Spleen (tissue), 11 donors: ENCODE data around the gene ATP6V0A4. TPM values are rescaled to one million over a fixed set of nuclear protein-coding genes. Genes with fewer than 3 reads are reported as not detected.

Experiments used
- DNase-seq: peaks from one replicate; pipeline ENCODE4 v3.0.0-alpha.2; 2020
- H3K27ac ChIP-seq, 8 donors: fragments of 200-600 bp; sonication (generic) in 7 of 8; 1 replicate in 4 of 8; 2 replicates in 4 of 8; pipeline versions ENCODE4 v1.5.0 to v1.8.0; 2016 to 2021; ENCODE audit warnings: inconsistent platforms in 4 of 8, mild to moderate bottlenecking in 4 of 8, moderate library complexity in 1 of 8
- H3K27me3 ChIP-seq, 7 donors: fragments of 200-600 bp; sonication (generic) in 6 of 7; replicated peaks in 1 of 7; 1 replicate in 4 of 7; 2 replicates in 3 of 7; pipeline versions ENCODE4 v1.5.0 to v1.8.0; 2016 to 2021; ENCODE audit warnings: inconsistent platforms in 3 of 7, mild to moderate bottlenecking in 1 of 7
- H3K36me3 ChIP-seq, 6 donors: fragments of 200-600 bp; sonication (generic) in 5 of 6; 1 replicate in 4 of 6; 2 replicates in 2 of 6; pipeline versions ENCODE4 v1.5.0 to v1.8.0; 2016 to 2021; ENCODE audit warnings: inconsistent platforms in 2 of 6
- H3K4me1 ChIP-seq, 6 donors: fragments of 200-600 bp; sonication (generic) in 5 of 6; 1 replicate in 3 of 6; 2 replicates in 3 of 6; pipeline versions ENCODE4 v1.5.0 to v1.8.0; 2016 to 2021; ENCODE audit warnings: inconsistent platforms in 3 of 6
- H3K4me3 ChIP-seq, 8 donors: fragments of 200-600 bp; sonication (generic) in 7 of 8; 1 replicate in 4 of 8; 2 replicates in 4 of 8; pipeline versions ENCODE4 v1.5.0 to v1.8.0; 2016 to 2021; ENCODE audit warnings: inconsistent platforms in 4 of 8, mild to moderate bottlenecking in 4 of 8, moderate library complexity in 2 of 8
- H3K9me3 ChIP-seq, 8 donors: fragments of 200-600 bp; sonication (generic) in 7 of 8; 1 replicate in 4 of 8; 2 replicates in 4 of 8; pipeline versions ENCODE4 v1.5.0 to v1.8.0; 2016 to 2021; ENCODE audit warnings: inconsistent platforms in 4 of 8
- CTCF ChIP-seq, 11 experiments: fragments of 200-600 bp in 7 of 11; fragments of 450-650 bp in 4 of 11; sonication (generic) in 4 of 11; IDR thresholded peaks in 8 of 11; conservative IDR thresholded peaks in 3 of 11; 1 replicate in 7 of 11; 2 replicates in 4 of 11; pipeline versions ENCODE4 v1.4.0 to v1.8.0; 2016 to 2021; ENCODE audit warnings: antibody characterized with exemption in 11 of 11, inconsistent platforms in 4 of 11, mild to moderate bottlenecking in 1 of 11
- POLR2A ChIP-seq, 3 donors: fragments of 450-650 bp; IDR thresholded peaks; one replicate each; pipeline ENCODE4 v1.5.1; 2017; ENCODE audit warnings: antibody characterized with exemption in 3 of 3, mild to moderate bottlenecking in 1 of 3
- POLR2AphosphoS5 ChIP-seq, 3 donors: sonication (generic); formaldehyde crosslinking; IDR thresholded peaks; one replicate each; pipeline ENCODE4 v1.5.1; 2017; ENCODE audit warnings: antibody characterized with exemption in 3 of 3
- WGBS, 5 donors: extraction: QIAGEN DNeasy Blood & Tissue Kit in 3 of 5; methylation state at CpG; one replicate each; pipeline versions ENCODE4 v1.1.5 to v1.1.7; 2013 to 2018; 5-methylcytosine and 5-hydroxymethylcytosine counted together
- intact Hi-C: fragments of 100-400 bp; cut with DNase I; formaldehyde crosslinking; loops from one replicate; pipeline ENCODE4 v1.15.0; 2023; ENCODE audit warnings: low total_unique reads
- polyA plus RNA-seq, 3 donors: library from polyadenylated mRNA; stranded (reverse); fragments of 200-250 nt; gene quantifications; one replicate each; pipeline ENCODE4 v1.2.1, GENCODE V29; 2013
- total RNA-seq, 7 donors: library from RNA; depleted of rRNA in 3 of 7; stranded (reverse); fragments of >200 nt in 3 of 7; fragmentation: NEBNext Ultra II Directional in 4 of 7; extraction: Animal tissue kit (Norgen Biotek cat#: 25700) in 4 of 7; gene quantifications; one replicate each; pipeline versions ENCODE4 v1.1.0 to v1.2.1, GENCODE V29; 2016 to 2021
- donor health status: healthy with polysubstance abuse.
- donor health status: DM: no; HTN: no; CAD: no; lungs with moderate emphysema.
- donor health status: DM: no; HTN: no; CAD: no.
- donor health status: Bipolar disorder and iron deficiency.
- donor health status: healthy.
- donor health status: DM: no; HTN: no; CAD: no.
- donor health status: DM: yes; HTN: yes; CAD: no.

Gene ATP6V0A4
- total and polyA plus RNA-seq, 10 donors: not detected

- no peak for DNase-seq
- Histone ChIP-seq H3K9me3 (no peaks in the 10 kb centered on the region), H3K36me3 (no peaks in the 10 kb centered on the region), H3K4me1 (no peaks in the 10 kb centered on the region), H3K4me3 (no peak overlapping the region), H3K27ac (no peak overlapping the region), H3K27me3 (peaks cover 0 to 20% (median 0%) of the 10 kb centered on the region in 7 donors)
- WGBS, 5 donors: 92 to 96% (median 95%) methylated on average over 6 to 7 of the region's 7 CpGs
- TF ChIP-seq CTCF (IDR thresholded peaks at IDR 0.05 in 8 of 11, conservative IDR thresholded peaks at IDR 0.05 in 3 of 11) (no peak), POLR2A (IDR thresholded peaks at IDR 0.05) (no peak), POLR2AphosphoS5 (IDR thresholded peaks at IDR 0.05) (no peak)
- intact Hi-C loops: no loop called here
Measured at GRCh38 chr7:138716889-138717288, 81.1 kb downstream of the ATP6V0A4 start.

GRCh38 chr7:138713191-138713590 is 84.8 kb downstream of the ATP6V0A4 start:
- Histone ChIP-seq H3K4me3 (no peak overlapping the region), H3K9me3 (no peaks in the 10 kb centered on the region), H3K36me3 (no peaks in the 10 kb centered on the region), H3K27ac (no peak overlapping the region), H3K4me1 (no peaks in the 10 kb centered on the region), H3K27me3 (peaks cover 0 to 11% (median 0%) of the 10 kb centered on the region in 7 donors)
- intact Hi-C loops: no loop called here
- TF ChIP-seq POLR2A (IDR thresholded peaks at IDR 0.05) (no peak), POLR2AphosphoS5 (IDR thresholded peaks at IDR 0.05) (no peak), CTCF (IDR thresholded peaks at IDR 0.05 in 8 of 11, conservative IDR thresholded peaks at IDR 0.05 in 3 of 11) (no peak)
- 66 to 71% (median 69%) methylated on average over 7 of the region's 7 CpGs for WGBS, 5 donors
- DNase-seq: no peak

- peaks cover 0 to 11% (median 0%) of the 10 kb centered on the region in 7 donors for H3K27me3 ChIP-seq
- no peak for TF ChIP-seq POLR2AphosphoS5 (IDR thresholded peaks at IDR 0.05)
- no peak for TF ChIP-seq POLR2A (IDR thresholded peaks at IDR 0.05)
- TF ChIP-seq CTCF (IDR thresholded peaks at IDR 0.05 in 8 of 11, conservative IDR thresholded peaks at IDR 0.05 in 3 of 11): no peak
- no peaks in the 10 kb centered on the region for H3K36me3 ChIP-seq
- H3K9me3 ChIP-seq: no peaks in the 10 kb centered on the region
- H3K4me3 ChIP-seq: no peak overlapping the region
- 90 to 96% (median 93%) methylated on average over 9 of the region's 9 CpGs for WGBS, 5 donors
- no peak overlapping the region for H3K27ac ChIP-seq
- H3K4me1 ChIP-seq: no peaks in the 10 kb centered on the region
- peak; percentile 36 for DNase-seq
- intact Hi-C loops: no loop called here
Measured at GRCh38 chr7:138712652-138713051, 85.3 kb downstream of the ATP6V0A4 start.

- intact Hi-C loops: no loop called here
- WGBS, 5 donors: 73 to 79% (median 78%) methylated on average over 15 of the region's 15 CpGs
Measured at GRCh38 chr7:138710536-138711385, 87.2 kb downstream of the ATP6V0A4 start.

More at GRCh38 chr7:138710536-138711385, 87.2 kb downstream of the ATP6V0A4 start:
- no peaks in the 10 kb centered on the region for H3K27me3 ChIP-seq
- TF ChIP-seq CTCF (IDR thresholded peaks at IDR 0.05 in 8 of 11, conservative IDR thresholded peaks at IDR 0.05 in 3 of 11): no peak
- no peak overlapping the region for H3K27ac ChIP-seq
- H3K4me1 ChIP-seq: no peaks in the 10 kb centered on the region
- H3K36me3 ChIP-seq: no peaks in the 10 kb centered on the region
- H3K9me3 ChIP-seq: no peaks in the 10 kb centered on the region
- peak; percentile 19 for DNase-seq
- H3K4me3 ChIP-seq: no peak overlapping the region
